GM18520 (cell line): Measurements from ENCODE around the gene ZEB2.
A peak's percentile ranks its signal among the peaks of the same experiment; 100 is the strongest.

Experiments
- ATAC-seq: cut with Tn5 transposase; IDR thresholded peaks from one replicate; pipeline ENCODE4 v1.9.1; 2021; ENCODE audit not compliant: unreplicated experiment

ZEB2 gene

GRCh38 chr2:144429396-144430112 lies 90.4 kb downstream of the ZEB2 start:
- ATAC-seq: no peak

- no peak for ATAC-seq
Observed at GRCh38 chr2:144426981-144427479, 92.9 kb downstream of the ZEB2 start.

GRCh38 chr2:144426355-144426754 lies 93.6 kb downstream of the ZEB2 start:
- no peak for ATAC-seq

GRCh38 chr2:144424559-144425240 lies 95.2 kb downstream of the ZEB2 start:
- no peak for ATAC-seq

GRCh38 chr2:144421606-144422510 lies 98.1 kb downstream of the ZEB2 start:
- ATAC-seq: no peak

GRCh38 chr2:144419218-144419617 lies 100.7 kb downstream of the ZEB2 start:
- no peak for ATAC-seq

- ATAC-seq: no peak
Observed at GRCh38 chr2:144415386-144415785, 104.5 kb downstream of the ZEB2 start.

GRCh38 chr2:144414324-144414845 lies 105.5 kb downstream of the ZEB2 start:
- peak; percentile 68 for ATAC-seq

GRCh38 chr2:144412709-144413108 lies 107.2 kb downstream of the ZEB2 start:
- ATAC-seq: no peak

- ATAC-seq: no peak
Observed at GRCh38 chr2:144411473-144411872, 108.4 kb downstream of the ZEB2 start.

GRCh38 chr2:144409241-144409640 lies 110.7 kb downstream of the ZEB2 start:
- ATAC-seq: no peak

GRCh38 chr2:144407262-144407661 lies 112.7 kb downstream of the ZEB2 start:
- no peak for ATAC-seq

- ATAC-seq: no peak
Observed at GRCh38 chr2:144405982-144406788, 113.7 kb downstream of the ZEB2 start.

- no peak for ATAC-seq
Observed at GRCh38 chr2:144405321-144405720, 114.6 kb downstream of the ZEB2 start.

GRCh38 chr2:144404586-144405314 lies 115.2 kb downstream of the ZEB2 start:
- no peak for ATAC-seq

- ATAC-seq: no peak
Observed at GRCh38 chr2:144403933-144404332, 116.0 kb downstream of the ZEB2 start.

GRCh38 chr2:144402251-144402650 lies 117.7 kb downstream of the ZEB2 start:
- ATAC-seq: no peak

GRCh38 chr2:144401036-144401435 lies 118.9 kb downstream of the ZEB2 start:
- ATAC-seq: no peak

GRCh38 chr2:144396318-144396717 lies 123.6 kb downstream of the ZEB2 start:
- no peak for ATAC-seq
